H1 (cell line): ENCODE data around the gene PRKCH. TPM values are rescaled to one million over a fixed set of nuclear protein-coding genes. Genes with fewer than 3 reads are reported as not detected.

Source experiments
- CTCF ChIA-PET: fragments of 300-600 bp; sonication (Branson Sonifier 250); formaldehyde crosslinking; loops from one replicate; lab custom pipeline; 2021; ENCODE audit not compliant: partially characterized antibody; lab: Charles Lee
- POLR2A ChIA-PET: fragments of 300-600 bp; sonication (Branson Sonifier 250); formaldehyde crosslinking; loops from one replicate; lab custom pipeline; 2021; ENCODE audit warnings: inconsistent platforms; ENCODE audit not compliant: partially characterized antibody; lab: Charles Lee
- DNase-seq, 2 experiments: peaks; one replicate each; pipeline versions ENCODE4 v3.0.0 to v3.0.0-alpha.2; 2010 to 2022; ENCODE audit warnings: low spot score in 2 of 2, low read depth in 1 of 2, mixed read lengths in 1 of 2
- FAIRE-seq: peaks from 2 replicates; lab custom pipeline; 2011; peaks lifted over from hg19 to GRCh38; lab: Jason Lieb, UNC
- H2AFZ ChIP-seq: 2 replicates; pipeline ENCODE4 v1.8.1; 2012; ENCODE audit warnings: low read length, inconsistent platforms
- H2AK5ac ChIP-seq: 2 replicates; pipeline ENCODE4 v1.6.1; 2013; ENCODE audit warnings: low read depth, low read length
- H2BK120ac ChIP-seq: replicated peaks from 2 replicates; pipeline ENCODE3; 2013; ENCODE audit warnings: low read depth, low read length, inconsistent platforms
- H2BK12ac ChIP-seq: 2 replicates; pipeline ENCODE4 v1.6.1; 2013; ENCODE audit warnings: low read depth, low read length
- H2BK15ac ChIP-seq: 2 replicates; pipeline ENCODE4 v1.6.1; 2013; ENCODE audit warnings: low read length
- H2BK20ac ChIP-seq: 2 replicates; pipeline ENCODE4 v1.6.1; 2013; ENCODE audit warnings: low read length
- H2BK5ac ChIP-seq: 2 replicates; pipeline ENCODE4 v1.6.1; 2013; ENCODE audit warnings: low read depth, low read length
- H3K14ac ChIP-seq: 2 replicates; pipeline ENCODE4 v1.6.1; 2013; ENCODE audit warnings: inconsistent platforms; ENCODE audit not compliant: insufficient read length
- H3K18ac ChIP-seq: 2 replicates; pipeline ENCODE4 v1.6.1; 2013; ENCODE audit warnings: low read length; ENCODE audit errors: extremely low read depth
- H3K23ac ChIP-seq: 2 replicates; pipeline ENCODE4 v1.6.1; 2013; ENCODE audit warnings: inconsistent platforms; ENCODE audit not compliant: insufficient read length
- H3K23me2 ChIP-seq: 2 replicates; pipeline ENCODE4 v1.6.1; 2013; ENCODE audit warnings: low read depth, low read length
- H3K27ac ChIP-seq: 2 replicates; pipeline ENCODE4 v1.6.1; 2011; ENCODE audit warnings: low read depth, low read length, inconsistent platforms
- H3K27me3 ChIP-seq, 4 experiments: replicated peaks in 1 of 4; 1 replicate in 1 of 4; 2 replicates in 3 of 4; pipeline versions ENCODE4 v1.6.1 to v1.8.1; 2011 to 2013; ENCODE audit warnings: low read length in 3 of 4, mild to moderate bottlenecking in 3 of 4, inconsistent platforms in 2 of 4, mixed read lengths in 2 of 4, moderate library complexity in 1 of 4; ENCODE audit not compliant: control insufficient read depth in 3 of 4, insufficient read depth in 3 of 4; ENCODE audit errors: extremely low read depth in 1 of 4
- H3K36me3 ChIP-seq, 4 experiments: 2 replicates each; pipeline versions ENCODE4 v1.6.1 to v1.8.1; 2011 to 2013; ENCODE audit warnings: mild to moderate bottlenecking in 4 of 4, low read length in 3 of 4, moderate library complexity in 2 of 4, control low read depth in 1 of 4, inconsistent platforms in 1 of 4; ENCODE audit not compliant: insufficient read depth in 4 of 4, control insufficient read depth in 2 of 4
- H3K4ac ChIP-seq: replicated peaks from 2 replicates; pipeline ENCODE3; 2013; ENCODE audit warnings: low read length, low read depth, mixed read lengths, inconsistent platforms; ENCODE audit not compliant: insufficient read length
- H3K4me1 ChIP-seq, 4 experiments: replicated peaks in 1 of 4; 1 replicate in 1 of 4; 2 replicates in 3 of 4; pipeline versions ENCODE4 v1.6.1 to v1.8.1; 2011 to 2013; ENCODE audit warnings: low read length in 3 of 4, inconsistent platforms in 2 of 4, mixed read lengths in 1 of 4; ENCODE audit not compliant: insufficient read depth in 4 of 4, control insufficient read depth in 3 of 4
- H3K4me2 ChIP-seq, 2 experiments: 2 replicates each; pipeline versions ENCODE4 v1.6.1 to v1.8.1; 2011 to 2013; ENCODE audit warnings: low read depth in 2 of 2, low read length in 2 of 2, control low read depth in 1 of 2, inconsistent platforms in 1 of 2, mild to moderate bottlenecking in 1 of 2; ENCODE audit not compliant: insufficient read depth in 1 of 2
- H3K4me3 ChIP-seq, 4 experiments: fragments of 200-600, 300-600 bp in 1 of 4; sonication (generic), shearing (Covaris generic), sonication (Bioruptor Twin) in 1 of 4; 2 replicates each; pipeline versions ENCODE4 v1.5.1 to v1.8.1; 2011 to 2016; ENCODE audit warnings: low read length in 4 of 4, low read depth in 3 of 4, control low read depth in 2 of 4, inconsistent platforms in 2 of 4, mild to moderate bottlenecking in 2 of 4, mixed read lengths in 1 of 4, moderate library complexity in 1 of 4; ENCODE audit not compliant: insufficient read depth in 2 of 4; ENCODE audit errors: extremely low read depth in 1 of 4
- H3K56ac ChIP-seq: replicated peaks from 2 replicates; pipeline ENCODE3; 2013; ENCODE audit warnings: low read depth, mild to moderate bottlenecking, mixed read lengths, low read length, inconsistent platforms; ENCODE audit not compliant: insufficient read length
- H3K79me1 ChIP-seq: 2 replicates; pipeline ENCODE4 v1.6.1; 2013; ENCODE audit warnings: low read depth, low read length, control low read depth
- H3K79me2 ChIP-seq, 2 experiments: 2 replicates each; pipeline versions ENCODE4 v1.6.1 to v1.8.1; 2012 to 2013; ENCODE audit warnings: low read length in 2 of 2, mild to moderate bottlenecking in 2 of 2, inconsistent platforms in 1 of 2; ENCODE audit not compliant: insufficient read depth in 2 of 2, control insufficient read depth in 1 of 2
- H3K9ac ChIP-seq, 4 experiments: replicated peaks in 1 of 4; 1 replicate in 1 of 4; 2 replicates in 3 of 4; pipeline versions ENCODE4 v1.6.1 to v1.8.1; 2011 to 2013; ENCODE audit warnings: low read depth in 3 of 4, low read length in 3 of 4, control low read depth in 2 of 4, mild to moderate bottlenecking in 2 of 4, moderate library complexity in 2 of 4, inconsistent platforms in 1 of 4; ENCODE audit errors: extremely low read depth in 1 of 4
- H3K9me3 ChIP-seq, 2 experiments: 2 replicates each; pipeline versions ENCODE4 v1.6.1 to v1.8.1; 2012 to 2013; ENCODE audit warnings: mild to moderate bottlenecking in 2 of 2, moderate library complexity in 2 of 2, control low read depth in 1 of 2, inconsistent platforms in 1 of 2, low read depth in 1 of 2, low read length in 1 of 2, mixed read lengths in 1 of 2; ENCODE audit not compliant: insufficient read depth in 2 of 2
- H4K20me1 ChIP-seq, 2 experiments: replicated peaks in 1 of 2; 2 replicates each; pipeline versions ENCODE3 to v1.8.1; 2011 to 2013; ENCODE audit warnings: inconsistent platforms in 2 of 2, low read length in 2 of 2, mild to moderate bottlenecking in 1 of 2; ENCODE audit not compliant: insufficient read depth in 2 of 2, control insufficient read depth in 1 of 2
- H4K5ac ChIP-seq: 2 replicates; pipeline ENCODE4 v1.6.1; 2013; ENCODE audit warnings: low read length, low read depth, mixed read lengths, inconsistent platforms; ENCODE audit not compliant: insufficient read length
- H4K8ac ChIP-seq: 2 replicates; pipeline ENCODE4 v1.8.0; 2013; ENCODE audit warnings: mild to moderate bottlenecking, moderate library complexity, low read length, inconsistent platforms; ENCODE audit not compliant: insufficient read depth; ENCODE audit errors: extremely low read depth
- H4K91ac ChIP-seq: replicated peaks from 2 replicates; pipeline ENCODE3; 2013; ENCODE audit warnings: low read length, mixed read lengths, inconsistent platforms; ENCODE audit not compliant: insufficient read length
- ATF3 ChIP-seq: IDR thresholded peaks from 2 replicates; pipeline ENCODE4 v1.6.1; 2011; ENCODE audit warnings: low read depth, mild to moderate bottlenecking, low read length; ENCODE audit not compliant: insufficient read depth
- BACH1 ChIP-seq: IDR thresholded peaks from 2 replicates; pipeline ENCODE4 v1.6.1; 2012; ENCODE audit warnings: low read length, improper control_type of control experiment
- CEBPB ChIP-seq: IDR thresholded peaks from 2 replicates; pipeline ENCODE4 v1.6.1; 2012; ENCODE audit warnings: low read depth, low read length
- GTF2F1 ChIP-seq: IDR thresholded peaks from 2 replicates; pipeline ENCODE4 v1.6.1; 2012; ENCODE audit warnings: low read depth, low read length, improper control_type of control experiment, borderline replicate concordance
- MAX ChIP-seq: IDR thresholded peaks from 2 replicates; pipeline ENCODE4 v1.6.1; 2012; ENCODE audit warnings: inconsistent platforms
- POLR2A ChIP-seq, 2 experiments: IDR thresholded peaks; 1 replicate in 1 of 2; 2 replicates in 1 of 2; pipeline ENCODE4 v1.6.1; 2011; ENCODE audit warnings: low read depth in 2 of 2, low read length in 2 of 2, mild to moderate bottlenecking in 2 of 2; ENCODE audit errors: control extremely low read depth in 1 of 2
- POLR2AphosphoS5 ChIP-seq: IDR thresholded peaks from 2 replicates; pipeline ENCODE4 v1.6.1; 2011; ENCODE audit warnings: low read depth, low read length
- POU5F1 ChIP-seq: IDR thresholded peaks from 2 replicates; pipeline ENCODE4 v1.6.1; 2011; ENCODE audit warnings: low read depth, mild to moderate bottlenecking, low read length, moderate library complexity
- RBBP5 ChIP-seq: IDR thresholded peaks from 2 replicates; pipeline ENCODE4 v1.7.1; 2012; ENCODE audit warnings: low read depth, mild to moderate bottlenecking, inconsistent platforms, low read length, moderate library complexity, borderline replicate concordance
- SAP30 ChIP-seq: fragments of 300-600 bp; sonication (generic); IDR thresholded peaks from 2 replicates; pipeline ENCODE4 v1.7.1; 2012; ENCODE audit warnings: low read length, moderate library complexity, mild to moderate bottlenecking, inconsistent platforms; ENCODE audit not compliant: insufficient read depth, insufficient replicate concordance
- SIX5 ChIP-seq: IDR thresholded peaks from 2 replicates; pipeline ENCODE4 v1.6.1; 2011; ENCODE audit warnings: mild to moderate bottlenecking, low read depth, low read length
- SRF ChIP-seq: IDR thresholded peaks from 2 replicates; pipeline ENCODE4 v1.6.1; 2011; ENCODE audit warnings: mild to moderate bottlenecking, low read depth, low read length, moderate library complexity
- TAF1 ChIP-seq: IDR thresholded peaks from 2 replicates; pipeline ENCODE4 v1.6.1; 2011; ENCODE audit warnings: mild to moderate bottlenecking, low read depth, low read length
- WGBS, 2 experiments: shearing (Covaris generic) in 1 of 2; methylation state at CpG; one replicate each; pipeline versions ENCODE4 v1.1.6 to v1.1.7; 2013 to 2015; ENCODE audit warnings: low lambda C conversion rate in 2 of 2, mixed read lengths in 2 of 2, inconsistent platforms in 1 of 2, low coverage in 1 of 2, missing lambda C conversion rate in 1 of 2; ENCODE audit not compliant: insufficient replicate concordance in 2 of 2, insufficient coverage in 1 of 2, insufficient read length in 1 of 2; ENCODE audit errors: extremely low coverage in 1 of 2, missing lambda C conversion rate in 1 of 2; 5-methylcytosine and 5-hydroxymethylcytosine counted together
- polyA plus RNA-seq, 7 experiments: library from polyadenylated mRNA; depleted of rRNA in 3 of 7; stranded (reverse) in 5 of 7; unstranded in 2 of 7; fragments of >200 nt in 5 of 7; fragments of 200-250 nt in 2 of 7; gene quantifications; 1 replicate in 5 of 7; 2 replicates in 1 of 7; 4 replicates in 1 of 7; pipeline versions ENCODE4 v1.2.1 to v1.2.3, GENCODE V29; 2011 to 2013; ENCODE audit warnings: missing spikeins in 2 of 7, mixed read lengths in 2 of 7
- total RNA-seq: library from RNA; stranded (reverse); fragmentation: NEBNext Ultra II Directional; extraction: Animal tissue kit (Norgen Biotek cat#: 25700); gene quantifications from 2 replicates; pipeline ENCODE4 v1.2.1, GENCODE V29; 2021

PRKCH gene
- total and polyA plus RNA-seq, 2 of the 8 experiments (the other 6 are each of a cell fraction or from before 2014, with no cell fraction given) = 6.4 to 7.0 TPM

- Histone ChIP-seq H3K9me3 (peaks cover 0 to 4% of the 10 kb centered on the region in 2 experiments; a peak in 1 of 4 replicates), H3K27ac (no peak overlapping the region), H3K4ac (no peak overlapping the region), H3K79me1 (no peaks in the 10 kb centered on the region; the same call in 1 of the 2 replicates), H3K56ac (no peak overlapping the region), H3K4me2 (no peak overlapping the region), H4K20me1 (no peaks in the 10 kb centered on the region), H4K5ac (no peak overlapping the region), H3K36me3 (no peaks in the 10 kb centered on the region), H3K14ac (no peak overlapping the region), H3K4me3 (no peak overlapping the region), H3K9ac (no peak overlapping the region), H2BK15ac (no peak overlapping the region), H2BK20ac (no peak overlapping the region), H2AK5ac (no peak overlapping the region), H3K23me2 (no peaks in the 10 kb centered on the region), H3K79me2 (no peaks in the 10 kb centered on the region), H2BK120ac (no peak overlapping the region), H3K4me1 (peaks cover 0 to 2% (median under 1%) of the 10 kb centered on the region in 4 experiments; a peak in 2 of 7 replicates), H4K8ac (no peak overlapping the region), H3K23ac (no peak overlapping the region), H2BK12ac (no peak overlapping the region), H3K18ac (no peak overlapping the region), H2BK5ac (no peak overlapping the region), H2AFZ (no peak overlapping the region), H3K27me3 (no peaks in the 10 kb centered on the region), H4K91ac (no peak overlapping the region)
- CTCF ChIA-PET = no interaction called here
- 89 to 100% methylated on average over 1 to 4 of the region's 4 CpGs for WGBS, 2 experiments
- no peak for FAIRE-seq
- POLR2A ChIA-PET = no interaction called here
- DNase-seq = no peak
- TF ChIP-seq SIX5 = no peak
- TF ChIP-seq SRF = no peak
- TF ChIP-seq ATF3 = no peak
- TF ChIP-seq CEBPB = no peak
- TF ChIP-seq RBBP5 = no peak
- no peak for TF ChIP-seq BACH1
- TF ChIP-seq POU5F1 = no peak
- no peak for TF ChIP-seq POLR2AphosphoS5
- no peak for TF ChIP-seq MAX
- TF ChIP-seq TAF1 = no peak
- TF ChIP-seq POLR2A (IDR thresholded peaks at IDR 0.05; ENCODE audit: control extremely low read depth in 1 of 2, low read depth in 2 of 2, low read length in 2 of 2) = no peak
- no peak for TF ChIP-seq SAP30
- TF ChIP-seq GTF2F1 = no peak
Measured at GRCh38 chr14:61328626-61329262, 7.4 kb downstream of the PRKCH start.
